WI38 (cell line): ENCODE measurements around the gene WDR27.

Experiments
- H3K4me3 ChIP-seq: 2 replicates; pipeline ENCODE4 v1.5.1; 2011; ENCODE audit warnings: low read depth, mild to moderate bottlenecking, control low read depth, low read length
- TF ChIP-seq, protein P1 (sequence below): IDR thresholded peaks from 2 replicates; pipeline ENCODE4 v1.5.1; 2012; ENCODE audit warnings: low read depth, mild to moderate bottlenecking, control low read depth, low read length

WDR27 gene

DNA sequence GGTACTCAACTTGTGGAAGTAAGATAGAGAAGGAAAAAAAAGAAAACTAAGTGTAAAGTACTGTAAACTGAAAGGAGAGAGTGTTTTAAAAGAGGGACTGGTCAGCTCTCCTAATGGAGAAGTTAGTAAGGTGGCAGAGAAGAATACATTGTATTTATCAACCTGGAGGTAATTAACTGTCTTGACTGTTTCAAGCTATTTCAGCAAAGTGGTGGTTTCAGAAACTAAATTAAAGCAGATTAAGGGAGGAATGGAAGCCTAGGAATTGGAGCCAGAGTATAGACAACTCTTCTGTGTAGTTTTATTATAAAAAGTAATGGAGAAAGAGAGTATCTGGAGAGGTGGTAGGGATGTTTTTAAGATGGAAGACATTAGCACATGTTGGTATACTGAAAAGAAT lies 25.1 kb upstream of the WDR27 start:
- H3K4me3 ChIP-seq, result no peak overlapping the region
- TF ChIP-seq, protein P1, sequence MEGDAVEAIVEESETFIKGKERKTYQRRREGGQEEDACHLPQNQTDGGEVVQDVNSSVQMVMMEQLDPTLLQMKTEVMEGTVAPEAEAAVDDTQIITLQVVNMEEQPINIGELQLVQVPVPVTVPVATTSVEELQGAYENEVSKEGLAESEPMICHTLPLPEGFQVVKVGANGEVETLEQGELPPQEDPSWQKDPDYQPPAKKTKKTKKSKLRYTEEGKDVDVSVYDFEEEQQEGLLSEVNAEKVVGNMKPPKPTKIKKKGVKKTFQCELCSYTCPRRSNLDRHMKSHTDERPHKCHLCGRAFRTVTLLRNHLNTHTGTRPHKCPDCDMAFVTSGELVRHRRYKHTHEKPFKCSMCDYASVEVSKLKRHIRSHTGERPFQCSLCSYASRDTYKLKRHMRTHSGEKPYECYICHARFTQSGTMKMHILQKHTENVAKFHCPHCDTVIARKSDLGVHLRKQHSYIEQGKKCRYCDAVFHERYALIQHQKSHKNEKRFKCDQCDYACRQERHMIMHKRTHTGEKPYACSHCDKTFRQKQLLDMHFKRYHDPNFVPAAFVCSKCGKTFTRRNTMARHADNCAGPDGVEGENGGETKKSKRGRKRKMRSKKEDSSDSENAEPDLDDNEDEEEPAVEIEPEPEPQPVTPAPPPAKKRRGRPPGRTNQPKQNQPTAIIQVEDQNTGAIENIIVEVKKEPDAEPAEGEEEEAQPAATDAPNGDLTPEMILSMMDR, result no peak

DNA sequence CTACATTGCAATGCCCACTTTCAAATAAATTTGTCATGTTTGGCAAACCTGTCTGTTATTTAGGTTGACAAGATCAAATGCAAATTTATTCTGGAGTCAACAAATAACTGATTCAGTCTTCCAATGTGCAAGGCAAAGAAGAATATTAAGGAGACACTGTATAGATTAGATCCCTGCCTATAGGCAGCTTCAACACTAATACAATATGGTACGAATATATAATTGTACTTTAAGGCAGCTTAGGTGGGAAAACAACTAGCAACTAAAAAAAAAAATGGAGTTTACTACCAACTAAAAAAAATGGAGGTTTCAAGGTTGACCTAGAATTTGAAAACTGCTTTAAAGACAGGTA lies 24.2 kb upstream of the WDR27 start:
- TF ChIP-seq, protein P1, result no peak
- no peak overlapping the region for H3K4me3 ChIP-seq

DNA sequence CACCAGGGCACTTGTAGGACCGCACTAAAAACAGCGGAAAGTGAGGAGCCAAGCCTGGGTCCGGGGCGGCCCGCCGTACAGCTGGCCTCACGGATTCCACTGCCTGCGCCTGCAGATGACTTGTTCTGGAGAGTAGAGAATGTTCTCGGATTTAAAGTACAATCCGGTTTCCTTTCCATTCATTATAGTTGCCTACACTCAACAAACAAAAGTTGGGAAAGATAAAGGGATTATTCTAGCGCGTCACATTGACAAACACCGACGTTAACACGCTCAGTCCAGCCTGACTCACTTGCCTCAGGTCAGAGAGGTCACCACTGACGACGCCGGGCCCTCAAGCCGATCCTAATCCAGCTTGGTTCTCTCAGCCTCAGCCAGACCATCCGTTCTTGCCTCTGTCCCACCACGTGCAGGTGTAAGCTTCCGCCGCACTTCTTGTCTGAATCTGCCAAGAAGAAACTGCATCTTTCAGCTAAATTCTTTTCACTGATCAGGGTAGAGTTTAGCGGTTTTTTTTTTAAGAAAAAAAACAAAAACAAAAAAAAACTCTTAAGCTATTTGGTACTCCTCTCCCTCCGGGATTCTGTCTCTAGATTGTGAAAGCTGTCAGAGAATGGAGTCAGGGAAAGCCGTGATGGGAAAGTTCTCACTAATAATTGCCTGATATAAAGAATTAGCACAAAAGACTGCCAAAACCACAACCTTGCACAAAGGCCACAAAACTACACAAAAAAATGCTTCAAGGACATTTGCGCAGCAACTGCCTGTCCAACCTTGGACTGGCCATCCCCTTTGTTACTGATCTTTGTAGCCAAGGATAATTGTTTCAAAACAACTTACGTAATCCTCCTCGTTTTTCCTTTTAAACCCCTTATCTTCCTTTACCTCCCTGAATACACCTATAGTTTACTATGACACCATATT lies 23.6 kb upstream of the WDR27 start:
- TF ChIP-seq, protein P1, result no peak
- peak overlapping the region; percentile 57 for H3K4me3 ChIP-seq

DNA sequence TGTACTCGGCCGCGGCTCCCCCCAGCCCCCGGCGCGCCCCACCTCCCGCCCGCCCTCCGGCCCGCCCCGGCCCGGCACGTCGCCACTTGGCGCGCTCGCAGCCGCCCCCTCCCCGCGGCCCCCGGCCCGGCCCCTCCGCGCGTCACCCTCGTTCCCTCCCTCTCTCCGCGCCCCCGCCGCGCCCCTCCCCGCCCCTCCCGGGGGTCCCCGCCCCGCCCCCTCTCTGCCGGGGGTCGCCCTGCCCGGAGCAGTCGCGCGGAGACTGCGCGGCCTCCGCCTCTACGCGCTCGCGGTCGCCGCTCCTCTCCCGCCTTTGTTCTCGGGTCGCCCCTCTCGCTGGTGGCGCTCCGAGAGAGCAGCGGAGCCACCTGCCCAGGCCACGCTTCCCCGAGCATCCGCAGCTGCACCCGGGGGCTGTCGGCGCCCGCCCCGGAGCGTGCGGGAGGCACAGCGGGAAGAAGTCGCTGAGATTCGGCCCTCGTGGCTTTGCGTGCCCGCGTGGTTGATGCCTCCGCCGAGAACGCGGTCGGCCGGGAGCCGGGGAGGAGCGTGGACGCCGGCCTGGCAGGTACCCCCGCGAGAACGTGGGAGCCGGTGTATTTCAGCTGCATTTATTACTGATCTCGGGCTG lies 22.8 kb upstream of the WDR27 start, which contains the start of gene PHF10:
Gene PHF10 (minus strand): TSS at position 7 of the 631 bp plus-strand sequence. CDS start 569 bp downstream, outside the sequence.
- TF ChIP-seq, protein P1, result no peak
- H3K4me3 ChIP-seq, result peak within 1 kb of the TSS; percentile 73

DNA sequence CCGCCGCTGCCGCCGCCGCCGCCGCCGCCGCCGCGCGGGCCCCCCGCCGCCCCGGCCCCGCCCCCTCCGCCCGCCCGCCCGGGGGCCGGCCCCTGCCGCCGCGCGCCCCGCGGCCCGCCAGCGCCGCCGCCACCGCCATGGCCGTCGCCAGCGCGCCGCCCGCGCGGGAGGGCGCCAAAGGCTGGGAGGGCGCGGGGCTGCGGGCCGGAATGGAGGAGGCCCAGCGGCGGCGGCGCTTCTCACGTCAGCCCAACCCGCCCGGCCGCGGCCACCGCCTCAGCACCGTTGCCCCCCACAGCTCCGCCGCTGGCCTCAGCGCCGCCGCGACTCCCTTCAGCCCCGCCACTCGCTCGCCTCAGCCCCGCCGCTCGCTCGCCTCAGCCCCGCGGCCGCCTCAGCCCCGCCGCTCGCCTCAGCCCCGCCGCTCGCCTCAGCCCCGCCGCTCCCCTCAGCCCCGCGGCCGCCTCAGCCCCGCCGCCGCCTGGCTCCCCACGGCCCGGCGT lies 22.2 kb upstream of the WDR27 start:
- TF ChIP-seq, protein P1, result no peak
- H3K4me3 ChIP-seq, result peak overlapping the region; percentile 46

DNA sequence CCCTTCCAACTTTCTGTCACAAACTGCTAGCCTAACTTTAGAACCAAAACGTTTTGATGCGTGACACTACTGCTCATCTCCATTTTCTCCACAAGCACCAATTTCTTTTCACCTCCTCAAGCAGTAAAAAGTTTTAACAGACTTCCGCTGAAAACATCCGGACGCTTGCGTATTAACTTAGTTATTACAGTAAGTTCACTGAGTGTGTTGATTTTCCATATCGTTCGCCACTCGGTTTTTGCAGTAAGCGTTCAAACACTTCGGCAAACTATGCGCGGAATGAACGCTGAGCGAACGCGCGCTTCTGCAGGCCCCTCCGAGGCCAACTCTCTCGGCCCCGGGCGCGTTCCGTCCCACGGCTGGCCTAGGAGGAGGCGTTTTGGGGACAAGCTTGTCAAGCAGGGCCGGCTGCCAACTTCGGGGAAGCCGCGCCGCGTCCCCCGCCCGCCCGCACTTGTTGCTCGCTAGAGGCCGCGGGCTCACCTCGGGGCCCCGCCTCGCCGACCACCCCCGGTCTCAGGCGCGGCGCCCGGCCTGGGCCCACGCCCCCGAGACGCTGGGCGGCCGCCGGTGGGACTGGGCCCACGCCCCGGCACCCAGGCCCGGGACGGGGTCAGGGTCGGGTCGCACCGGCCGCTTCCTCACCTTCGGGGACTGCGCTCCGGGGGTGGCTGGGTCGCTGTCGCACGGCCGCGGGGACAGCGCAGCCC lies 21.5 kb upstream of the WDR27 start:
- peak overlapping the region; percentile 73 for H3K4me3 ChIP-seq
- TF ChIP-seq, protein P1, result no peak
